ENCODE results near the gene ANLN. TPM values are rescaled to one million over a fixed set of nuclear protein-coding genes. Genes with fewer than 3 reads are reported as not detected.

The ANLN gene
- total RNA-seq, 1 experiment from 2014 or later: 78.9 TPM

DNA sequence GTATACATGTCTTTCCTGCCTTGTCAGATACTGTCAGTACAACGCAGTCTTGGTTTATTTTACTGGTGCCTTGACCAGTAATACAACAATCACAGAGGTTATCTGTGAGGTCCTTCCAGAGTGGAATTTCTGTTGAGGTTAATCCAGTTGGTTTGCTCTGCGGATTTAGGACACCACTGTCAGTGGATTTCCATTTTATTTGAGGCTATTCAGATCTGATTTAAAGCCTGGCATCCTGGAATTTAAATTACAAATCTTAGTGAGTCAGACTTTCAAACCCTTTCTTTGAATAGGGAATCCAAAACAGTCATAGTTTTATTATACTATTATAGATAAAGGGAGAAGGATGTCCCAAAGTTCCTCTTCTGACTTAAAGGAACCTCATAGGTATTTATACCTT lies 40.5 kb downstream of the ANLN start:
- Histone ChIP-seq H3K23me2 (ENCODE audit: insufficient read length, low read depth, low read length, poor library complexity, severe bottlenecking) (no peaks in the 10 kb centered on the region), H3K9ac (ENCODE audit: extremely low read depth, insufficient read length, low read length) (no peak overlapping the region), H3K9me3 (ENCODE audit: control insufficient read depth, low read depth, low read length) (no peaks in the 10 kb centered on the region), H3T11ph (ENCODE audit: low read length) (no peak overlapping the region), H3K14ac (ENCODE audit: insufficient read depth, low read length) (no peak overlapping the region), H4K8ac (replicated peaks; ENCODE audit: insufficient read length, low read depth, low read length) (no peak overlapping the region), H2BK15ac (ENCODE audit: low read depth, low read length) (no peak overlapping the region), H2AFZ (ENCODE audit: low read length) (no peak overlapping the region), H2BK5ac (ENCODE audit: insufficient read length, low read length) (no peak overlapping the region), H2BK12ac (ENCODE audit: insufficient read length, low read depth, low read length) (no peak overlapping the region), H3K27me3 (ENCODE audit: insufficient read depth, low read length) (no peaks in the 10 kb centered on the region), H3K4ac (ENCODE audit: low read depth, low read length) (no peak overlapping the region), H3K18ac (ENCODE audit: insufficient read length, low read depth, low read length) (no peak overlapping the region), H3K23ac (ENCODE audit: insufficient read length, low read depth, low read length) (no peak overlapping the region), H3K4me2 (ENCODE audit: insufficient read depth, insufficient read length, low read length) (no peak overlapping the region), H4K20me1 (ENCODE audit: control insufficient read depth, insufficient read depth, insufficient read length) (no peaks in the 10 kb centered on the region), H4K91ac (ENCODE audit: insufficient read length, low read depth, low read length) (no peak overlapping the region), H3K79me1 (ENCODE audit: insufficient read depth, low read depth, low read length, poor library complexity, severe bottlenecking) (no peaks in the 10 kb centered on the region), H3K56ac (ENCODE audit: insufficient read length, low read depth, low read length) (no peak overlapping the region), H4K5ac (ENCODE audit: insufficient read length, low read depth, low read length) (no peak overlapping the region), H2BK20ac (ENCODE audit: low read depth, low read length, poor library complexity, severe bottlenecking) (no peak overlapping the region), H3K27ac (ENCODE audit: insufficient read length, low read depth, low read length) (no peak overlapping the region), H3K4me1 (ENCODE audit: insufficient read depth, low read length) (no peaks in the 10 kb centered on the region), H3K79me2 (ENCODE audit: insufficient read depth, low read length) (no peaks in the 10 kb centered on the region), H2AK5ac (ENCODE audit: insufficient read length, low read length) (no peak overlapping the region), H2BK120ac (ENCODE audit: low read depth, low read length, poor library complexity, severe bottlenecking) (no peak overlapping the region)
- no peak overlapping the region for H3K4me3 Mint-ChIP-seq
- H3K36me3 Mint-ChIP-seq (ENCODE audit: insufficient read depth in 1 of 3, low read depth in 3 of 3): peaks cover 12 to 73% (median 64%) of the 10 kb centered on the region in 3 experiments; a peak in 6 of 7 replicates
- H3K27me3 Mint-ChIP-seq (ENCODE audit: low read depth): no peaks in the 10 kb centered on the region
- H3K27ac Mint-ChIP-seq: peak overlapping the region in 2 of 3 experiments; percentile 70 to 78; a peak in 2 of 7 replicates
- TF ChIP-seq, protein P1, sequence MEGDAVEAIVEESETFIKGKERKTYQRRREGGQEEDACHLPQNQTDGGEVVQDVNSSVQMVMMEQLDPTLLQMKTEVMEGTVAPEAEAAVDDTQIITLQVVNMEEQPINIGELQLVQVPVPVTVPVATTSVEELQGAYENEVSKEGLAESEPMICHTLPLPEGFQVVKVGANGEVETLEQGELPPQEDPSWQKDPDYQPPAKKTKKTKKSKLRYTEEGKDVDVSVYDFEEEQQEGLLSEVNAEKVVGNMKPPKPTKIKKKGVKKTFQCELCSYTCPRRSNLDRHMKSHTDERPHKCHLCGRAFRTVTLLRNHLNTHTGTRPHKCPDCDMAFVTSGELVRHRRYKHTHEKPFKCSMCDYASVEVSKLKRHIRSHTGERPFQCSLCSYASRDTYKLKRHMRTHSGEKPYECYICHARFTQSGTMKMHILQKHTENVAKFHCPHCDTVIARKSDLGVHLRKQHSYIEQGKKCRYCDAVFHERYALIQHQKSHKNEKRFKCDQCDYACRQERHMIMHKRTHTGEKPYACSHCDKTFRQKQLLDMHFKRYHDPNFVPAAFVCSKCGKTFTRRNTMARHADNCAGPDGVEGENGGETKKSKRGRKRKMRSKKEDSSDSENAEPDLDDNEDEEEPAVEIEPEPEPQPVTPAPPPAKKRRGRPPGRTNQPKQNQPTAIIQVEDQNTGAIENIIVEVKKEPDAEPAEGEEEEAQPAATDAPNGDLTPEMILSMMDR (conservative IDR thresholded peaks at IDR 0.05): no peak
- no peaks in the 10 kb centered on the region for H3K9me3 Mint-ChIP-seq
- no peak for DNase-seq
- H3K4me1 Mint-ChIP-seq: peaks cover 6 to 8% of the 10 kb centered on the region in 2 experiments; a peak in 2 of 4 replicates
- WGBS (ENCODE audit: extremely low coverage, insufficient read length, low lambda C conversion rate): no CpG with 5 or more reads among the region's 2 CpGs

Measured in H9 (cell line).